Measurements from ENCODE around the gene TRAPPC14. TPM values are rescaled to one million over a fixed set of nuclear protein-coding genes. Genes with fewer than 3 reads are reported as not detected.
A peak's percentile ranks its signal among the peaks of the same experiment; 100 is the strongest.
"Not testable (repeated sequence)": the region's sequence is repeated elsewhere in the genome, so short reads cannot be mapped to it uniquely, and the experiment has no call there.

TRAPPC14 gene
- total RNA-seq, 1 donor from 2014 or later = 10.4 TPM

DNA sequence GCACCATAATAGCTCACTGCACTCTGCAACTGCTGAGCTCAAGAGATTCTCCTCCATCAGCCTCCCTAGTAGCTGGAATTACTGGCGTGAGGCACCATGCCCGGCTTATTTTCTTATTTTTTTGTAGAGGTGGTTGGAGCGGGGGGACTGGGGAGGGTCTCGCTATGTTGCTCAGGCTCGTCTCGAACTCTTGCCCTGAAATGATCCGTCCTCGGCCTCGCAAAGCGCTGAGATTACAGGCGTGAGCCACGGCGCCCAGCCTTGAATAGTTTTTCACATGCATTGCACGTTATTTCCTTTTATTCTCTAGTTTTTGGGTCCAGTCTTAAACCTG lies 10.3 kb downstream of the TRAPPC14 start:
- no peak for DNase-seq (ENCODE audit: low read depth)
- no peak for TF ChIP-seq CTCF (IDR thresholded peaks at IDR 0.05; ENCODE audit: insufficient read depth, low read length, poor library complexity, severe bottlenecking)
- Histone ChIP-seq H3K36me3 (ENCODE audit: control insufficient read depth, insufficient read depth, low read length) (no peaks in the 10 kb centered on the region), H3K4me3 (ENCODE audit: low read depth, low read length) (peak overlapping the region; percentile 41), H3K27me3 (ENCODE audit: control insufficient read depth, insufficient read depth, low read length) (no peaks in the 10 kb centered on the region)

DNA sequence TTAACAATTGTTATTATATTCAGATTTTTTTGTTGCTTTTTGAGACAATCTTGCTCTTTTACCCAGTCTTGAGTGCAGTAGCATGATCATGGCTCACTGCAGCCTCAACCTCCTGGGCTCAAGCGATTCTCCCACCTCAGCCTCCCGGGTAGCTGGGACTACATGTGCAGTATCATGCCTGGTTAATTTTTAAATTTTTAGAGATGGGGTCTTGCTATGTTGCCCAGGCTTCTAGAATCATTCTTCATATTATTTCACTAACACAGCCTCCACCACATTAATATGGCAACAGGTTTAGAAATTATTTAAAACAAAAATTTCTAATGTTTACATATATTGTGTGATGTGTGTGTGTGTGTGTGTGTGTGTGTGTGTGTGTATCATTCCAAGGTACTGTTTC lies 11.2 kb downstream of the TRAPPC14 start:
- DNase-seq (ENCODE audit: low read depth) = no peak
- Histone ChIP-seq H3K36me3 (ENCODE audit: control insufficient read depth, insufficient read depth, low read length) (no peaks in the 10 kb centered on the region), H3K4me3 (ENCODE audit: low read depth, low read length) (no peak overlapping the region), H3K27me3 (ENCODE audit: control insufficient read depth, insufficient read depth, low read length) (no peaks in the 10 kb centered on the region)
- no peak for TF ChIP-seq CTCF (IDR thresholded peaks at IDR 0.05; ENCODE audit: insufficient read depth, low read length, poor library complexity, severe bottlenecking)

GRCh38 chr7:100146350-100146749 lies 12.2 kb downstream of the TRAPPC14 start:
- H3K27me3 ChIP-seq (ENCODE audit: control insufficient read depth, insufficient read depth, low read length); H3K4me3 ChIP-seq (ENCODE audit: low read depth, low read length); DNase-seq (ENCODE audit: low read depth); H3K36me3 ChIP-seq (ENCODE audit: control insufficient read depth, insufficient read depth, low read length): not testable (repeated sequence)

DNA sequence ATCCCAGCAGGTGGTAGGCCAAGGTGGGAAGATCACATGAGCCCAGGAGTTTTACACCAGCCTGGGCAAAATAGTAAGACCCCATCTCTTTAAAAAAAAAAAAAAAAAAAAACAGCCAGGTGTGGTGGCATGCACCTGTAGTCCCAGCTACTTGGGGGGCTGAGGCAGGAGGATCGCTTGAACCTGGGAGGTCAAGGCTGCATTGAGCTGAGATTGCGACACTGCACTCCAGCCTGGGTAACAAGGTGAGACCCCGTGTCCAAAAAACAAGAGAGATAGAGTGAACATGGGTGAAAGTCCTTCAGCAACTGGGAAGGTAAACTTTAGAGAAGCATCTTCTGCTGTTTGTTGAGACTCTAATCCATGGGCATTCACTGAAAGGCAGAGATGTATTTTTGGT lies 16.1 kb downstream of the TRAPPC14 start:
- TF ChIP-seq CTCF (IDR thresholded peaks at IDR 0.05; ENCODE audit: insufficient read depth, low read length, poor library complexity, severe bottlenecking) = no peak
- Histone ChIP-seq H3K4me3 (ENCODE audit: low read depth, low read length) (no peak overlapping the region), H3K27me3 (ENCODE audit: control insufficient read depth, insufficient read depth, low read length) (no peaks in the 10 kb centered on the region), H3K36me3 (ENCODE audit: control insufficient read depth, insufficient read depth, low read length) (no peaks in the 10 kb centered on the region)
- DNase-seq (ENCODE audit: low read depth) = no peak

DNA sequence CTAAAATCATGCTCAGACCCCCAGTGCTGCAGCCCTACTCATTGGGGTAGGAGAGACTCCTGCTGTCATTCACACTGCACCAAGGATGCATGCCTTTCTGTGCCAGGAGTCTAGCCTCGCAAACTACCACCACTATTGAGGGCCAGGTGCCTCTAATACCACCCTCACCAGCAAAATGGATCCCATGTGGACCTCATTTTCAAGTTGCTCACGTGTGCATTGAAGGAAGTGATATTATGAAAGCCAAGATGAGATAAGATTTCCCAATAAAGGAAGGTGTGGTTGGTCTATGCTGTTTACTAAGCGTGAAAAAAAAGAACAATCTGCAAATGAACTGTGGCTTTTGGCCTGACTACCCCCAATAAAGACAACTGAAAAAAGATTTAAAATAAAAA lies 17.0 kb downstream of the TRAPPC14 start:
- DNase-seq (ENCODE audit: low read depth) = no peak
- no peaks in the 10 kb centered on the region for H3K27me3 ChIP-seq (ENCODE audit: control insufficient read depth, insufficient read depth, low read length)
- no peak for TF ChIP-seq CTCF (IDR thresholded peaks at IDR 0.05; ENCODE audit: insufficient read depth, low read length, poor library complexity, severe bottlenecking)

DNA sequence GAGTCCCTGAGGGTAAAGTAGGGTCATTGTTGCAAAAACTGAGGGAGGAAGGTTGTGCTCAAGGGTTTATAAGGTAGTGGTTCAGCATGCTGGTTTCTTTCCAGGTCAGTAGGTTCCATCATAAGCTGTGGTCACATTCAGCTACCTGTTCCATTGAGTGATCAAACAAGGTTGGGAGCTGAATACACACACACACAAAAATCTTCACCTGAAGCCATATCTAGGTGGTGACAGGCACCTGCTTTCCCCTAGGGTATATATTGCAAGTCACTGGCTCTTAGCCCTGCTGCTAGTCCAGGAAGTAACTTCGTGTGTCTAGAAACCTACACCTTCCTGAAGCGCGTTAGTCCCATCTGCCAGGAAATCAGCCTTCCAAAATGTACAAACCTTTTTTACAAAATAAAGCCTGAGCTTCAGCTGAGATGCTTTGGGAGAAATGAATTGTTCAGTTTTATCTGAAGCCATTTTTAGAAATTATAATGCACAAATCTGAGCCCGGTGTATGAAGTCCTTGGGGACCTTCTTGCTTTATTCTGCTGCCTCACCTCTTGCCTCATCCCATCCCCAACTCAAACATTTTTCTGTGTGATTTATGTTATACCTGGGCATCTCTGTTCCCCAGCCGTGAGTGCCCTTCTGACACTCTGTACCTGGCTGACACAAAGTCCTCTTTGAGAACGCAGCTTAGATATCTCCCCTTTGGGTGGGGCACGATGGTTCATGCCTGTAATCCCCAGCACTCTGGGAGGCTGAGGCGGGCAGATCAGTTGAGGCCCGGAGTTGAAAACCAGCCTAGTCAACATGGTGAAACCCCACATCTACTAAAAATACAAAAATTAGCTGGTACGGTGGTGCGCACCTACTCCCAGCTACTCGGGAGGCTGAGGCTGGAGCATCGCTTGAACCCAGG lies 20.4 kb downstream of the TRAPPC14 start:
- Histone ChIP-seq H3K36me3 (ENCODE audit: control insufficient read depth, insufficient read depth, low read length) (no peaks in the 10 kb centered on the region), H3K27me3 (ENCODE audit: control insufficient read depth, insufficient read depth, low read length) (no peaks in the 10 kb centered on the region), H3K4me3 (ENCODE audit: low read depth, low read length) (no peak overlapping the region)
- DNase-seq (ENCODE audit: low read depth) = no peak
- TF ChIP-seq CTCF (IDR thresholded peaks at IDR 0.05; ENCODE audit: insufficient read depth, low read length, poor library complexity, severe bottlenecking) = no peak

More for the DNA sequence above, 17.0 kb downstream of the TRAPPC14 start:
- Histone ChIP-seq H3K4me3 (ENCODE audit: low read depth, low read length) (no peak overlapping the region), H3K36me3 (ENCODE audit: control insufficient read depth, insufficient read depth, low read length) (no peaks in the 10 kb centered on the region)
